HUES6 (cell line): ENCODE results near the gene PPP2R2D.

Experiments used
- H3K27ac ChIP-seq: 2 replicates; pipeline ENCODE4 v1.7.0; 2013; ENCODE audit warnings: low read depth, mild to moderate bottlenecking, low read length, inconsistent platforms
- H3K27me3 ChIP-seq: 2 replicates; pipeline ENCODE4 v1.6.1; 2013; ENCODE audit warnings: low read length; ENCODE audit not compliant: control insufficient read depth, insufficient read depth
- H3K36me3 ChIP-seq: 2 replicates; pipeline ENCODE4 v1.6.1; 2013; ENCODE audit warnings: low read length; ENCODE audit not compliant: control insufficient read depth, insufficient read depth
- H3K4me1 ChIP-seq: 2 replicates; pipeline ENCODE4 v1.6.1; 2013; ENCODE audit warnings: low read length; ENCODE audit not compliant: control insufficient read depth, insufficient read depth
- H3K4me3 ChIP-seq: 2 replicates; pipeline ENCODE4 v1.5.1; 2013; ENCODE audit warnings: low read depth, low read length
- H3K9ac ChIP-seq: one replicate; pipeline ENCODE4 v1.6.1; 2013; ENCODE audit warnings: mild to moderate bottlenecking, low read length
- H3K9me3 ChIP-seq: 2 replicates; pipeline ENCODE4 v1.6.1; 2013; ENCODE audit warnings: low read depth, low read length; ENCODE audit not compliant: control insufficient read depth, insufficient read depth

Gene PPP2R2D

DNA sequence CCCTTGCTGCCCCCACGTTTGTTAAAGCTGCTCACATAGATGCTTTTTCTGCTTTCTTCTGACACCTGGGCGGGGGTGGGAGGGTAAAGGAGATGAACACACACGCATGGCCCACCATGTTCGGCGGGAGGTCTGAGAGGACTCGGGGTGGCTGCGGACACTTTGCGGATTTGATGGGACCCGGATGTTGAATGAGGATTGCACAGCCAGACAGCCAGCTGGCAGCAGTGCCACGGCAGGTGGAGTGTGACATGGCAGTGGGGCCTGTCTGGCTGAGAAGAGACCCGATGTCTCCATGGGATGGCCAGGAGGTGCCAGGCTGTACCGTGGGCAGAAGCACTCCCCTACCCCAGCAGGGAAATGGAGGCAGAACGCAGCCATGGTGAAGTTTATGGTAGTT lies 31.2 kb downstream of the PPP2R2D start:
- no peak overlapping the region for H3K4me3 ChIP-seq
- no peaks in the 10 kb centered on the region for H3K27me3 ChIP-seq
- no peak overlapping the region for H3K9ac ChIP-seq
- peaks cover 24% of the 10 kb centered on the region for H3K36me3 ChIP-seq
- peaks cover 59% of the 10 kb centered on the region for H3K4me1 ChIP-seq
- H3K27ac ChIP-seq, result no peak overlapping the region
- peaks cover 5% of the 10 kb centered on the region; the same call in 1 of the 2 replicates for H3K9me3 ChIP-seq

DNA sequence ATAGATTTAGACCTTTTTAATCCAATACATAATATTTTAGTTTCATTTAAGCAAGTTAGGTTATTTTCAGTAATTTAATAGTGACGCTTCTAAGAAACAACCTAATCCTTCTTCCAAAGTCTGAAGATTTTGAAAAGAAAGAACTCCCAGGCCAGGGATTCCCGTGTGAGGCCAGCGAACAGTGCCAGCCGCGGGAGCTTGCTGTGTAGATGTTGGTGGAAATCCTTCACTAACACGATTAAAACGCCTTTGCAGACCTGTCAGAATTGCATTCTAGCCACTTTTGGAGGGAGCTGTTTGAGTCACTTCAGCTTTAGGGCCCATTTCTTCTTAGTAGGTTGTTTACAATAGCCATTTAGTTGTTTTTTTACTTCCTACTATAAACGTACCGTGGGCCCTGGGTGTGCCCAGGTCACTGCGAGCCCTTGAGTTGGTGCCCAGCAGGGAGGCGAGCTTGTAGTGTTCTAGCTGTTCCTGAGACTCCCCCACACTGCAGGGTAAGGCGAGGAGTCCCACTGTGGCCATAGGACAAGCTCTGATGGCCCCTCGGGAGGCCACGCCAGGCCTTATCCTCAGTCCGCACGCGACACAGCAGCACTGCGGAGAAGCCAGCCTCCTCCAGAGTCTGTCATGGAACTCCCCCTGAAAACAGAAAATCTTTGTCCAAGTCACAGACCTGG lies 32.3 kb downstream of the PPP2R2D start:
- Histone ChIP-seq H3K27ac (no peak overlapping the region), H3K36me3 (peaks cover 36% of the 10 kb centered on the region), H3K4me1 (peaks cover 49% of the 10 kb centered on the region), H3K9me3 (peaks cover 5% of the 10 kb centered on the region; the same call in 1 of the 2 replicates), H3K27me3 (no peaks in the 10 kb centered on the region), H3K4me3 (no peak overlapping the region), H3K9ac (no peak overlapping the region)

- H3K9me3 ChIP-seq, result peaks cover 5% of the 10 kb centered on the region; the same call in 1 of the 2 replicates
- H3K9ac ChIP-seq, result no peak overlapping the region
- H3K27me3 ChIP-seq, result no peaks in the 10 kb centered on the region
- no peak overlapping the region for H3K27ac ChIP-seq
- peaks cover 41% of the 10 kb centered on the region for H3K36me3 ChIP-seq
- H3K4me1 ChIP-seq, result peaks cover 44% of the 10 kb centered on the region
- H3K4me3 ChIP-seq, result no peak overlapping the region
Observed at GRCh38 chr10:131933696-131934086, 32.9 kb downstream of the PPP2R2D start.

- Histone ChIP-seq H3K36me3 (peaks cover 38% of the 10 kb centered on the region), H3K4me3 (no peak overlapping the region), H3K9ac (no peak overlapping the region), H3K4me1 (peaks cover 33% of the 10 kb centered on the region), H3K27me3 (no peaks in the 10 kb centered on the region), H3K9me3 (peaks cover 5% of the 10 kb centered on the region; the same call in 1 of the 2 replicates), H3K27ac (no peak overlapping the region)
Observed at GRCh38 chr10:131934769-131935168, 34.0 kb downstream of the PPP2R2D start.

GRCh38 chr10:131935260-131935659 lies 34.5 kb downstream of the PPP2R2D start:
- H3K9me3 ChIP-seq, result peaks cover 5% of the 10 kb centered on the region; the same call in 1 of the 2 replicates
- H3K27ac ChIP-seq, result no peak overlapping the region
- H3K27me3 ChIP-seq, result no peaks in the 10 kb centered on the region
- H3K4me1 ChIP-seq, result peaks cover 28% of the 10 kb centered on the region
- peaks cover 42% of the 10 kb centered on the region for H3K36me3 ChIP-seq
- H3K4me3 ChIP-seq, result no peak overlapping the region
- H3K9ac ChIP-seq, result no peak overlapping the region

- no peaks in the 10 kb centered on the region for H3K27me3 ChIP-seq
- H3K4me1 ChIP-seq, result peaks cover 18% of the 10 kb centered on the region; the same call in 1 of the 2 replicates
- no peak overlapping the region for H3K27ac ChIP-seq
- H3K9me3 ChIP-seq, result peaks cover 5% of the 10 kb centered on the region; the same call in 1 of the 2 replicates
- H3K36me3 ChIP-seq, result peaks cover 52% of the 10 kb centered on the region
- no peak overlapping the region for H3K4me3 ChIP-seq
- no peak overlapping the region for H3K9ac ChIP-seq
Observed at GRCh38 chr10:131936294-131936693, 35.5 kb downstream of the PPP2R2D start.

- H3K4me1 ChIP-seq, result peaks cover 14% of the 10 kb centered on the region; the same call in 1 of the 2 replicates
- H3K9me3 ChIP-seq, result peaks cover 5% of the 10 kb centered on the region; the same call in 1 of the 2 replicates
- H3K27me3 ChIP-seq, result no peaks in the 10 kb centered on the region
- H3K9ac ChIP-seq, result no peak overlapping the region
- no peak overlapping the region for H3K27ac ChIP-seq
- peaks cover 57% of the 10 kb centered on the region for H3K36me3 ChIP-seq
- H3K4me3 ChIP-seq, result no peak overlapping the region
Observed at GRCh38 chr10:131936736-131937135, 35.9 kb downstream of the PPP2R2D start.

- Histone ChIP-seq H3K9ac (no peak overlapping the region), H3K27me3 (no peaks in the 10 kb centered on the region), H3K27ac (no peak overlapping the region), H3K4me3 (no peak overlapping the region), H3K4me1 (peaks cover 14% of the 10 kb centered on the region; the same call in 1 of the 2 replicates), H3K9me3 (peaks cover 5% of the 10 kb centered on the region; the same call in 1 of the 2 replicates), H3K36me3 (peaks cover 57% of the 10 kb centered on the region)
Observed at GRCh38 chr10:131937836-131938235, 37.0 kb downstream of the PPP2R2D start.

GRCh38 chr10:131938681-131939080 lies 37.9 kb downstream of the PPP2R2D start:
- Histone ChIP-seq H3K4me1 (peaks cover 9% of the 10 kb centered on the region; the same call in 1 of the 2 replicates), H3K36me3 (peaks cover 58% of the 10 kb centered on the region), H3K4me3 (no peak overlapping the region), H3K9me3 (no peaks in the 10 kb centered on the region), H3K27me3 (no peaks in the 10 kb centered on the region), H3K27ac (no peak overlapping the region), H3K9ac (no peak overlapping the region)

- Histone ChIP-seq H3K9me3 (no peaks in the 10 kb centered on the region), H3K27ac (no peak overlapping the region), H3K36me3 (peaks cover 72% of the 10 kb centered on the region), H3K4me1 (peaks cover 2% of the 10 kb centered on the region; the same call in 1 of the 2 replicates), H3K4me3 (no peak overlapping the region), H3K27me3 (no peaks in the 10 kb centered on the region), H3K9ac (no peak overlapping the region)
Observed at GRCh38 chr10:131942455-131942854, 41.6 kb downstream of the PPP2R2D start.

DNA sequence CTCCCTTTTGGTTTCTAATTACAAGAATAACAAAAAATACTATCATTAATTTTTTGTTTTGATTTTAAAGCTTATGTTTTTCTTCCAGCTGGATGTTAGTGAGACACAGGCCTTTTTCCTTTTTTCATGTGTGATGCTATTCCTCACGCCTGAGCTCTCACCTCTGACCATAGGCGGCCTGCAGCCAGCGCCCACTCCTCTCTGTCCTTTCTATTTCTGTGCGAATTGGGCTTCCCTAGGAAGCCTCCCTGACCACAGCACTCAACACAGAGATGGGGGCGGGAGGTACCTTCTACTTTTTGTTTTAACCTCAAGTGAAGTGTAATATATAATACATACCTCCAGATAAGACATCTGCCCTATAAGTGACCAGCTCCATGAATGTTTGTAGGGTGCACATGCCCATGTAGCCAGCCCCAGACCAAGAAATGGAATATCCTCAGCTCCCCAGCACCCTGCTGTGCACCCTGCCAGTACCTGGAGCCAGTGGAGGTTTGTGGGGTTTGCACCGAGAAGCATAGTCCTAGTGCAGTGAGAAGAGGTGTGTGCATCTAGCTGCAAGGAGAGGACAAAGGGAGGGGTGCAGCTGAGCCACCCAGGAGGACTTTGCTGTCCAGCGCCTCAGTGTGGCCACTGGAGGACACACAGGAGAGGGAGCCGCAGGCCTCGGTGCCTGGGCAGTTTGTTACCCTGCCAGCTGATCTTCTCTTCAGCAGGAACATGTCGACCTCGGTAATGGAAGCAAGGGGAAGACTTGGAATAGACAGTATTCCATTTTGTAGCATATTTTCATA lies 42.4 kb downstream of the PPP2R2D start:
- Histone ChIP-seq H3K9ac (no peak overlapping the region), H3K4me1 (peaks cover 6% of the 10 kb centered on the region; the same call in 1 of the 2 replicates), H3K27ac (no peak overlapping the region), H3K27me3 (no peaks in the 10 kb centered on the region), H3K36me3 (peaks cover 72% of the 10 kb centered on the region), H3K4me3 (no peak overlapping the region), H3K9me3 (no peaks in the 10 kb centered on the region)
